HG02623 (cell line): ENCODE results near the gene EMX1.

Experiments
- ATAC-seq: cut with Tn5 transposase; IDR thresholded peaks from one replicate; pipeline ENCODE4 v1.9.1; 2021; ENCODE audit warnings: moderate library complexity; ENCODE audit not compliant: unreplicated experiment

EMX1 gene

DNA sequence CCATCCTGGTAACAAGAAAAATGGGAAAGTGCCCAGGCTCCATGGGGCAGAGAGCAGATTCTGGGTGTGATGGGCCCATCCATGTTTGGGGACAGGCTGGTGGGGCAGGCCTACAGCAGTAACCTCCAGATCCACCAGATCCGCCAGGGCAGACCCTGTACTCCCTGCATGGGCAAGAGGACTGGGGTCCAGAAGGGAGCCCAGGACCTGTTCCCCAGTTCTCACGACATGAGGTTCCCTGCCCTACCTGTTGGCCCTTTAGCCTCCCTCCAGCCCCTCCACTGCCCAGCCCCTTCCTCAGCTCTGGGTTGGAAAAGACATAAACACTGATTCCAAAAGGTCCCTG is 38.7 kb downstream of the EMX1 start:
- ATAC-seq = no peak

DNA sequence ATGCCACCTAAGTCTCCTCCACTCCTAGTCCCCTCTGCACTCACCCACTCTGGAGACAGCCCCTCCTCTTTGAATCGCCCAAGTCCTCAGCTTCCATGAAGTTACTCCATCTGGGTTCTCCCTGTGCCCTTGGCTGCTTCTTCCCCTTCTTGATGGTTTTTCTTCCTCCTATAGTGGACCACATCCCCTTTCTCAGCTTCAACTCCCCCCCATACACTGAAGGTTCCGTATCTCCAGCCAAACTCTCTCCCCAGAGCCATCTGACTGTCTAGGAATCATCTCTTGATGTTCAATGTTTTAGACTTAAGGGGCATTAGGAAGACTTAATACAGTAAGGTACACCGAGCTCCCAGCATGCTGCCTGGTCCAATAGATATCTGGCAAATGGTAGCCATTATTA is 39.6 kb downstream of the EMX1 start:
- no peak for ATAC-seq

DNA sequence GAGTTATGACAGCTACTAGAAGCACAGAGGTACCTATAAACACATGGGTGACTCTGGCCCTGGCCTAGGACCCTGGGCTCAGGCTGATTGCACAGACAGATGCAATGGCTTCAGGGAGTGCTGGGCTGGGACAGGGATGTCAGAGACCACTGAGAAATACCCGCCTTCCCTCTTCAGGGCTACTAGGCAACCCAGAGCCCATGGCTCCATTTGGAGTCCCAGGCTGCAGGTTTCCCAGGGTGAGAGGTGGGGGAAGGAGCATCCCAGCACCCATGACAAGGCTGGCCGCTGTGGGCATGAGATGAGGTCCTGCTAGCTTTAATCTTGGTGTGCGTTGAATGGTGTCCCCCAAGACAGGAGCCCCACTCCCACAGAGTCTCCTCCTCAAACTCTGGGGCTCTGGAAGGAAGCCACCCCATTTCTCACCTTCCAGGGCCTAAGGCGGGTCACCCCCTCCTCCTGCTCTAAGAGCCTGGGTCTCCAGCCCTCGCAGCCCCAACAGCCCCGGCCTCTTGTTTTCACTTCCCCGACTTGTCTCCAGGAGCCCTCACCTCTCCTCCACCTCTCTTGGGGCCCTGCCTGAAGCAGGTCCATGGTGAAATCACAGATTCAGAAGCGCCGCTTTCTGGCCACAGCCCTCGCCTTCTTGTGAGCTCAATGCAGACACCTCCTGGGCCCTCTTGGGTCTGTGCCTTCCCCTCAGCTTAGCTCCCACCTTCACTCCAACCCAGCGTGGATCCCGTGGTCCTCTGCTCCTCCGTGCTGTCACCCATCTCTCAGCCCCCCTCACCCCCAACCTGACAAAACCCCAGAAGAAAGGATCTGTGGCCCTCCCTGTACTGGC is 41.4 kb downstream of the EMX1 start:
- no peak for ATAC-seq

DNA sequence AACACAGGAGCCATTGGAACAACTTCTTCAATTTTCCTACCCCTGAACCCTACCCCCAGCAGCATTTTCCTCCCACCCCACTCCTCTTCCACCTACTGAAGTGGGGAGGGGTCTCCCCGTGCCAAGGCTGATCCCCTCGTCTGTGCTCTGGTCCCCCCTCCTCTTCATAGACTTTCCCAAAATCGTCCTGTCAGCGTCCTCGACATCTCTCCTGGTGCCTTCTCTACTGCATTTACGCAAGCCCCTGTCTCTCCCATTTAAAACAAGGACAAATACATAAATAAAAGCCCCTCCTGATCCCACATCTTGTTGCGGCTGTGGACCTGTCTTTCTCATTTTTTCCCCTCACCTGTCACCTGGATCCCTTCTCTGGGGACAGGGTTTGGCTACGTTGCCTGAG is 42.2 kb downstream of the EMX1 start:
- no peak for ATAC-seq

DNA sequence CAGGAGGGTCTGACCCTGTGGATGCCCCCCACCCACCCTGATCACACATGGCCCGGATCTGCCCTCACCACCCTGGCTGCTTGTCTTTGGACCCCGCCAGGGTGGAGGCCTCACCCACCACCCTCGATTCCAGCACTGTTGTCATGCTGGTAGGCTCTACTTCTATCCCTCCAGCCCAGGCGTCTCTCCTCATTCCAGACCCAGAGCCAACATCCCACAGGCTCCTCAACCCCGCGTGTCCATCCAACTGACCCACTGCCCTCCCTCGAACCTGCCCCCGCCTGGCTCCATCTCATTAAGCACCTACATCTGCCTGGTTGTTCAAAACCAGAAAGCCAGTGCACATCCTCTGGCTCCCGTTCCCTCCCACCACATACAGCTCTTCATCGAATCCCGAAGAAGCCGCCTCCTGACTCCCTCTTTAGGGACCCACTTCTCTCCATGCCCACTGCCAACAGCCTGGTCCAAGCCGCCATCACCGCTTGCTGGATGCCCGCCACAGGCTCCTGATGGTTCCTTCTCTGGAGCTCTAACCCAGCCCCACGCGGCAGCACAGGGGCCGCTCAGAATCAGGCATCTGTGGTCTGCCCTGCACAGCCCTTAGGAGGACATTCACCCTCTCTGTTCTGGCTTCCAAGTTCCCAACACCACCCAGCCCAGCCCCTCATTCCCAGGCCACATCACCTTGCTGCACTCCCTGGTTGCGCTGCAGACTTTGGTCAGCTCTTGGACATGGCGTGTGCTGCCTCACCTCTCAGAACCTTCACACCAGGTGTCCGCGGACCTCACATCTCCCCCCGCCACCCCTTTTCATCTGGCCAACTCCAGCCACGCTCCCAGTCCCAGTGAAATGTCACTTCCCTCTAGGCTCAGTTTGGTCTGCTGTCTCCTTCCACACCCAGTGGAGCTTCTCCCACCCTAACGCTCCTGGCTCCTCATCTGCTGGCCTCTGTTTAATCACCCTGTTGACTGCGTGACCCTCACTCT is 43.0 kb downstream of the EMX1 start:
- no peak for ATAC-seq

DNA sequence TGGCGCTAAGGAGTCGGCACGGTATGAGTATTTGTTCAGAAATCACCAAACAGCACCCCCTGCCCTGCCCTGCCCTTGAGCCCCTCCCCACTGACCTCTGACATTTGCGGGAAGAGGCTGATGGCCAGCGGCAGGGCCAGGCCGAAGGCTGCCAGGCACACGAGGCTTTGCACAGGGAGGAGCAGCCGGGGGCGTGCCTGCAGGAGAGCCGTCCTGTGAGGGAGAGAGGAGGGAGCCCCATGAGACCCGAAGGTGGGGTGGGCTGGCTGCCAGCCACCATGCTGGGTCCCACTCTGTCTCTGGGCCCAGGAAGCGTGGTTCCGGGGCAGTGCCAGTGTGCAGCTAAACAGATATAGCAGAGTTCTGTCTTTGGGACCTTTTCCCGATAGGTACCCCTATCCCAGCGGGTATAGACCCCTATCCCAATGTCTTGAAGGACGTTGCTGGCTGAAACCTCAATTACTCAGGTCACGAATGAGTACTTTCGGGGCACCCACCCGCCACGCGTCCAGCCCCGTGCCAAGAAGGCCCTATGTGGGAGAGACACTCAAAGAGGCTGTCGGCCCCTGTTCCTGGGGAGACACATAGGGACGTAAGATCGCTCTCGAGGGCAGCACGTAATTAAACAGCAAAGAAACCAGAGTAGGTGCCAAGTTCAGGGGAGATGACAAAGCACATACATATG is 43.9 kb downstream of the EMX1 start:
- no peak for ATAC-seq

DNA sequence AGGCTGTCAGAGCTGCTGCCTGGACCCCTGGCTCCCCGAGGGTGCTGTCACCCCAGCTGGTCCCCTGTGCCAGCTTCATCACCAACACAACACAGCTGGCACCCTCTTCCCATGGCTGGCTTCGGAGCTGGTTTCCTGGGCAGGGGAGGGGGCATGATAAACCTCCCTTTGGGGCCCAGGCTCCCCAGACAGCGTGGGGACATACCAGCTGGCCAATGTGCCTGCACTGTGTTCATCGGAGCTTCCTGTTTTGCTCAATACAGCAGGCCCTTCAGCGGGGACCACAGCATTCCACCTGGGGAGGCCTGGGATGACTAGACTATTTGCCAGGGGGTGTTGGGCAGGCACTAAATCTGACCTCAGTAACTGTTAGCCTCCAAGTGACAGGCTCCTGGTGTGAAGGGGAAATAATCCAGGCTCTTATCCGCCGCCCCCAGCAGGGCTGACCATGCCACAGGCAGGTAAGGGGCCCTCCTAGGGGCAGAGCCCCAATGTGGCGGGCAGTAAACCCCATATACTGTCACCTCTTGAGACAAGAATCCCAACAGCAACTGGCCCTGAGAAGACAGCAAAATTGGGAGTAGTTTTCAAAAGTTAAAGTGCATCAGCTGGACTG is 44.6 kb downstream of the EMX1 start:
- no peak for ATAC-seq

DNA sequence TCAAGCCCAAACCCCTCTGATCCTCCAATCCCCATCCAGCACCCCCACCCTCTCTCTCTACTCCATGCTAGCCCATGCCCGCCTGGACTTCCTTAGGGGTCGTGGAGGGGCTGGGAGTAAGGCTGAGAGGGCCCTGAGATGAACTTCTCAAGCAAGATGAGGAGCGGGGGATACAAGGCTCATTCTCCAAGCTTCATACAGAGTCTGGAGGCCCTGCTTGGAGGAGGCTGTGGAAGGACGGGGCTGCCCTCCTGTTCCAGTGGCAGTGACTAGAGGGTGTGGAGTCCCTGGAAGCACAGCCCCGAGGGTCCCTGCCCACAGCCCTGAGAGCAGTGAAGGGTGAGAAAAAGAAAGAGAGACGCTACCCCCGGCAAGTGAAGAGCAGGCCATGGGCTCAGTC is 45.6 kb downstream of the EMX1 start:
- ATAC-seq = no peak

DNA sequence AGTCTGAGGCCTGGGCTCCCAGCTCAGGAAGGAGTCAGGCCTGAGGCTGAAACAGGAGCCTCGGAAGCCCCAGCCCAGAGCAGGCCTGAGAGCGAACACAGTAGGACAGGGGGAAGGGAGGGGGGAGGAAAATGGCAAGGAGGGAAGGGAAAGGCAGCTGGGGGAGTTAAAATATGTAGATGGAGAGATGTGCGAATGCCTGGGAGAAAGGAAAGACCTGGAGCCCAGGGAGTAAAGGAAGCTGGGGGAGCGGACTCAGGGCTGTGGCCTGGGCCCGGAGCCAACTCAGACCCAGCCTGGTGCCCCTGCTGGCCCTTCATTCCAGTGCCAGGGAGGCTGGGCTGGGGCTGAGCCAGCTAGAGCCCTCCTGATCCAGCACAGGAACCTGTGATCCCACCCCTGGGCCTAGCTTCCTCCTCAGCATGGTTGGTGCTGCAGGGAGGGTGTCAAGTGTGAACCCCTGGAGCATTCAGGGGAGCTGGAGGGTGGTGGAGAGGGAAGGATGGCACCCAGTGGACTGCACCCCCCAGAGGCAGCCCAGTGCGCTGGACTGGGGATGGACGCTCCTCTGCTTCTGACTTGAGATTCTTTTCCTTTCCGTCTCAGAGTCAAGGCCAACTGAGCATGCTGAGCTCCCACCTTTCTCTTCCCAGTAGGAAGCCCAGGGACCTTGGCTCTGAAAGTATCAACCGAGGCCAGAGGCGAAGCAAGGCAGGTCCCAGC is 46.3 kb downstream of the EMX1 start:
- no peak for ATAC-seq

DNA sequence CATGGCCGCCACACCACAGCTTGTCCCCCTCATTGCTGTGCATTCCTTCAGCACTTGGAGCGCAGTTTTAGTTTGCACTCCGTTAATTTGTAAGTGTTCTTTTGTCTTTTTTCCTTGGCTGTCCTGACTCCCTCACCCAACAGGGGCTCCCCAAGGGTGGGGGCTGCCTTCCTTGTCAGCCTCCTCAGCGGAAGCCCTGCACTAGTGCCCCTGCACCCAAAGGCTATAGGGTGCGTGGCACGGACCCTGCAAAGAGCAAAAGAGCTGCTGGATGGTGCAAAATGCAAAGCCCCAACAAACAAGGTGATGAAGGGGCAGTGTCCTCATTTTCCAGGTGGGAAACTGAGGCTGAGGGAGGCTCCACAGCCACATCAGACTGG is 46.8 kb downstream of the EMX1 start:
- ATAC-seq = no peak

DNA sequence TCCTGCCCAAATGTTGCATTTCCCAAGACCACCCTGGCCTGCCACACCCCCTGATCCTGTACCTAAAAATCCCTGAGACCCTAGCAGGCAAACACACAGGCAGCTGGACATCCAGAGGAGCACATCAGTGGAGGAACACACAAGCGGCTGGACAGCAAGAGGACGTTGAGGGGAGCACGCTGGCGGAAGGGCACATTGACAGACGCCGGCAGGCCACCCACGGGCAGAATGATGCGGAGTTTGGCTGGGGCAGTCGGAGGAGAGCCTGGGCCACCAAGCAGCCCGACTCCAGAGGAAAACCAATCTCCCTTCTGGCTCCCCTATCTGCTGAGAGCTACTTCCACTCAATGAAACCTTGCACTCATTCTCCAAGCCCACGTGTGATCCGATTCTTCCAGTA is 47.7 kb downstream of the EMX1 start:
- ATAC-seq = no peak

DNA sequence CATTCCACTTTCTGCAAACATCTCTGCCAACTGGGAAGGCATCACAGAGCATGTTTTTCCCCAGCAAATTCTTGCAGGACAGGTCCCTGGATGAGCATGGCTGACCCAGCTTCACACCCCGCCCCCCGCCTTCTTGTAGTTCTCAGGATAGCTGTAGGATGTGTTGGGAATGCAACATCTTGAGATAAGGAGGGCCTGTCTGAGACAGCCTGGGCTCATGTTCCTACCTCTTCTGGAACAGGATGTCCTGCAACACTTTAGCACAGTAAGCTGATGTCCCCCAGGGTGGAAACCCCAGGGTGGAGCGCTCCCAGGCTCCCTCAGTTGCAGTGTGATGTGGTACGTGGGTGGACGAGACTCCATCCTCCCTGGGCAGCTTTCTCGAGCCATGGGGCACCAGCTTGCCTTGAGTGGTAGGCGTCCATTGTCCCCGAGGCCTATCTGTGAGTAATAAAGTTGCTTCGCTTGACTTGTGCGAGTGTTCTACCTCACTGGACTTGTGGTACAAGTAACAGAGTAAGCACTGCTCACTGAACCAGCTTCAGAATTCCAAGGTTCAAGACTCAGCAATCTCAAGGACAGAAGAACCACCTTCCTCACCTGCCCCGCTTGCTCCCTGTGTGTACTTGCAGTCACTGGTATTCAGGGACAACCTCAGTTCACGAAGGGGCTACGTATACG is 48.6 kb downstream of the EMX1 start:
- no peak for ATAC-seq

DNA sequence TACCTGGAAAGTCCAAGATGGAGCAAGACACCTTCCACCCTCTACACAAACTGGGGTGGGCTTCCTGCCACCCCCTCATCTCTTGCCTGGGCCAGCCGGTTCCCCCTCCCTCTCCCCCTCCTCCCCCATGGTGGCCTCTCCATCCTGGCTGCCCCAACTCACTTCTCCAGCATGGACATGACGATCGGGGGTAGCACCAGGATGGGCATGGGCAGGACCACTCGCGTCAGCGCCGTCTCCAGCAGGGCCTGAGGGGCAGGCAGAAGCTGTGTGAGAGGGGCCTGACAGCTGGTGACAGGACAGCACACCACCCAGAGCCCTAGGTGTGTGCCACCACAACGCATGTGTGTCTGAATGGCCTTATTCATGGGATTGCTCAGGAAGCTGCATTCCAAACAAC is 51.0 kb downstream of the EMX1 start:
- no peak for ATAC-seq

DNA sequence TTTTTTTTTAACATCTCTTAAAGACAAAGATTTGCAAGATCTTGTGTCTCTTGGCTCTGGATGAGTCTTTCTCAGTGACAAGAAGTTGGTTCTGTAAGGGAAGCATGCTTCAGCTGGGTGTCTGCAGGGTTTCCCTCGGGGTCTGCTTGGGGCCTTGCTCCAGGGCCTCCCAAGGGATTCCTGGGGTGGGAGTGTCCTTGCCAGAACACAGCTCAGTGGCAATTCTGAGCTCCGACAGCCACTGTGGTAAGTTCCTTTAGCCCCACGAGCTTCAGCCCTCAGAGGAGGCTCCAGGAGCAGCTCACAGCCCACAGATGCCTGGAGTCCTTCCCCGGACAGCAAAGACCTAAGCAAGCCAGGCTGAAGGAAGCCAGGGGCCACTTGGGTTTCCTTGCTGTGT is 52.4 kb downstream of the EMX1 start:
- no peak for ATAC-seq

DNA sequence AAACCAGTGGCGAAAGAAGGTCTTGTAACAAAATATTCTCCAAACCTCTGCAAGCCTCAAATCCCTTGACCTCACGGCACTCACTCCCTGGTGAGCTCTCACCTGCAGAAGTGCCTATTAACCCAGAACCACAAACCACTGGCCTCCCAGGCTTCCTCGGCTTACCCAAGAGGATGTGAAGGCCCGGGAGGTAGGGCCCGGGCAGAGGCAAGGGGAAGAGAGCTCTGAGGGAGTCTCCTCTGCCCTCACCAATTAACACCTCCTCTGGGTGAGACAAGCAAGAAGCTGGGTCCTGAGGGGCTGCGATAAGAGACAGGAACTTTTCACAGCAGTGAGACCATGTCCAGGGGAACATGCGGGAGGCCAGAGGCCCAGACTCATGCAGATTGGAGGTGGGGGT is 53.7 kb downstream of the EMX1 start:
- no peak for ATAC-seq

DNA sequence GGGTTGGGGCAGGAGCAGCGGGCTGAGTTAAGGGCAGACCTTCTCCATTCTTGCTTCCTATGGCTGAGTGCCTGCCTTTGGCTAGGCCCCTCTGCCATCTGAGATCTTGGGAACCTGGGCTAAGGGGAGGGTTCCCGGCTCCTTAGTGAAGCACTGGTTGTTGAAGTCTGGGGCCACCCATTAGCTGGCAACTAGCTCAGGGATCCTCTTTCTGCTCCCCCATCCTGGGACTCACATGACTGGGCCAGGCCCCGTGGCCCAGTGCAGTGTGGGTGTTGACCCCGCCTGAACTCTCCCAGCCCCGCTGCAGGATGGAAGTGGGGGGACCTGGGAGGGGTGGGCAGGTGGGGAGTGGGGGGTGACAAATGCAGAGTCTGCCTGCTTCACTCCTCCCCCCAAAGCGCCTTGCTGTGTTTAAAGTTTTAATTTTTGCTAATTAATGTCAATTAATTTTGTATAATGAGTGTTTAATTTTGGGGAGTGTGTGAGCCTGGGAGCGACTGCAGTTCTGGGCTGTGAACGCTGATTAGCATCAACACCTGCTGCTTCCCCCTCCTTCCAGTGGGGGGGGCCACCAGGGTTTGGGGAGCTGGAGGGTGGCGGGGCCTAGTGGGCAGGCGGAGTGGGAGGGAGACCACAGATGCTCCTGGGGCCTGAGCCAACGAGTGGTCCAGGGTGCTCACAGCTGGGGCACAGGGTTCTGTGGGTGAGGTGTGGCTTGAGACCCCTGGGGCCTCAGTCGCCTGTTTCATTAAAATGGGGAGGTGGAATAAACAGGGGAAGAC is 55.2 kb downstream of the EMX1 start:
- ATAC-seq = no peak

DNA sequence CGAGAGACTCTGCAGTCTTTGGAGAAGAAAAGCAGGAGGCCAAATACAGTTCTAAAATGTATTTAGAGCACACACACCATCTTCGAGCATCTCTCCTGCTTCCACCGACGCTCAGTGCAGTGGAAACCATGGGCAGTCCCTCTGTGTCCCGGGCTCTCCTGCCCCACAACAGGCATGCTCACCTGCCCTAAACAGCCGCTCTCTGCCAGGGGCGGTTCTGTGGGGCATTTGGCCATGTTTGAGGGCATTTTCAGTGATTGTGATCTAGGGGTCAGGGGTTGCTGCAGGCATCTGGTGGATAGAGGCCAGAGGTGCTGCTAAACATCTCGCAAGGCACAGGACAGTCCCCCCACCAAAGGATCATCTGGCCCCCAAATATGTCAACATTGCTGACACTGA is 55.8 kb downstream of the EMX1 start:
- ATAC-seq = no peak

DNA sequence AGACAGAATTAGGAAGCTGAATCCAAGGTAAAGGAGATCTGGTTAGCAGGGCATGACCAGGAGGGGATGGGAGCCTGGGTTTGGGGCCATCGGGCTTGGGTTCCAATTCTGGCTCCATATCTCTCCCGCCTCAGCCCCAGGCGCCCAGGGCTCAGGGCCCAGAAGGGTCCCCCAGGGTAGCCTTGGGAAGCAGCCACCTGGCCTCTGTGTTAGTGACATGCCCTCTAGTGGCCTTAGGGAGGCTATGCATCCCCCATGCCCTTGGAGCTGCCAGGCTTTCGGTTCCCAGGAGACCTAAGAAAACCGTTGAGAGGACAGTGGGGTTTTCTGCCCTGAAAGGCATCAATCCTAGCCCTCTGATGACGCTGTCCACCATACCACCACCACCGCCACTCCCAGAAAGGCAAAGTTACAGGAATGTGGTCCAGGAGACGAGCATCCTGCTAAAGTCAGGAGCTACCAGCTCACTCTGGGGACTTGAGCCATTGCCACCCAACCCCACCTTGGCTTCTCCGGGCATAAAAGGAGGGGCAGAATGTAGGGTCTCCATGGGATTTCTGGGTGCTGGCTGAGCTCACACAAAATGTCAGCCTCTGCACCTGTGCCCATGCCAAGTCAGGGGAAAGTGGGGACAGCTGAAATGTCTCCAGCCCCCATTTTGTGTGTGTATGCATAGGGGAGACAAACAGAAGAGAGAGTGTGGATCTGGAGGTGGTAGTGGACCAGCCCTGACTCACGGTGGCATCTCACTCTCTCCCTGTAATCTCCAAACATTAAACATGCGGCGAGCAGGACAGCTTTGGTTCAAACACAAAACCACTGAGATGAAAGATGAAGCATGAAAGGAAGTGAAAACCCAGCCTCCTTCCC is 56.5 kb downstream of the EMX1 start:
- peak; percentile 88 for ATAC-seq
